CD4-positive, alpha-beta T cell (primary cell): ENCODE data around the gene FOXD2. TPM values are rescaled to one million over a fixed set of nuclear protein-coding genes. Genes with fewer than 3 reads are reported as not detected.
"Not testable (repeated sequence)": the region's sequence is repeated elsewhere in the genome, so short reads cannot be mapped to it uniquely, and the experiment has no call there.

Experiments
- ATAC-seq: fragments of 200-7000 bp; cut with Tn5 transposase; one replicate; pipeline ENCODE4 v1.10.0; 2022; ENCODE audit warnings: mild to moderate bottlenecking; ENCODE audit not compliant: poor library complexity
- CTCF ChIA-PET: fragments of 350-600 bp; sonication (Branson Sonifier 250); formaldehyde crosslinking; loops from one replicate; lab custom pipeline; 2021; ENCODE audit warnings: antibody characterized with exemption, inconsistent platforms; lab: Charles Lee
- POLR2A ChIA-PET: fragments of 350-600 bp; sonication (Branson Sonifier 250); formaldehyde crosslinking; loops from one replicate; lab custom pipeline; 2021; ENCODE audit warnings: antibody characterized with exemption, inconsistent platforms; lab: Charles Lee
- DNase-seq, 14 experiments: peaks; one replicate each; pipeline ENCODE4 v3.0.0-alpha.2; 2013 to 2020; ENCODE audit warnings: mixed read lengths in 2 of 14
- H3K27ac ChIP-seq, 2 donors: one replicate each; pipeline versions ENCODE4 v1.5.1 to v1.7.0; 2013; ENCODE audit warnings: low read length in 2 of 2, low read depth in 1 of 2, mild to moderate bottlenecking in 1 of 2
- H3K27me3 ChIP-seq, 2 experiments: 1 replicate in 1 of 2; 2 replicates in 1 of 2; pipeline versions ENCODE4 v1.6.1 to v1.7.0; 2013; ENCODE audit warnings: low read length in 2 of 2, control low read depth in 1 of 2, mild to moderate bottlenecking in 1 of 2, moderate library complexity in 1 of 2; ENCODE audit not compliant: insufficient read depth in 2 of 2, control insufficient read depth in 1 of 2
- H3K36me3 ChIP-seq: one replicate; pipeline ENCODE4 v1.6.1; 2013; ENCODE audit warnings: low read length, control low read depth; ENCODE audit not compliant: insufficient read depth
- H3K4me1 ChIP-seq: one replicate; pipeline ENCODE4 v1.6.1; 2013; ENCODE audit warnings: low read length, control low read depth; ENCODE audit not compliant: insufficient read depth
- H3K4me3 ChIP-seq: one replicate; pipeline ENCODE4 v1.5.1; 2013; ENCODE audit warnings: mild to moderate bottlenecking, low read length, moderate library complexity
- H3K9me3 ChIP-seq, 2 experiments: 1 replicate in 1 of 2; 2 replicates in 1 of 2; pipeline versions ENCODE4 v1.6.1 to v1.7.0; 2013; ENCODE audit warnings: low read length in 2 of 2, mild to moderate bottlenecking in 2 of 2, control low read depth in 1 of 2, moderate library complexity in 1 of 2; ENCODE audit not compliant: control insufficient read depth in 1 of 2, insufficient read depth in 1 of 2
- H3K27ac Mint-ChIP-seq: one replicate; pipeline ENCODE4 v1.8.0; 2020; ENCODE audit warnings: mixed read lengths
- H3K27me3 Mint-ChIP-seq: one replicate; pipeline ENCODE4 v1.8.0; 2021; ENCODE audit warnings: mixed read lengths
- H3K36me3 Mint-ChIP-seq: one replicate; pipeline ENCODE4 v1.8.0; 2021; ENCODE audit warnings: low read depth, mixed read lengths
- H3K4me1 Mint-ChIP-seq: one replicate; pipeline ENCODE4 v1.8.0; 2021; ENCODE audit warnings: low read depth, mixed read lengths
- H3K4me3 Mint-ChIP-seq: one replicate; pipeline ENCODE4 v1.8.0; 2020; ENCODE audit warnings: mild to moderate bottlenecking, mixed read lengths
- H3K9me3 Mint-ChIP-seq: one replicate; pipeline ENCODE4 v1.8.0; 2020; ENCODE audit warnings: mixed read lengths
- intact Hi-C, 2 experiments: fragments of 100-400 bp; cut with DNase I in 1 of 2; cut with micrococcal nuclease in 1 of 2; formaldehyde crosslinking; loops; one replicate each; pipeline versions ENCODE4 v1.15.1 to v1.9.0; 2023 to 2025; cut with DNase I, micrococcal nuclease
- total RNA-seq, 174 experiments: library from RNA in 2 of 174; stranded (reverse) in 2 of 174; gene quantifications; one replicate each; pipeline ENCODE4 v1.2.3 and lab custom pipeline; 2021 to 2026
- TF ChIP-seq, protein P1 (sequence below): fragments of 200-600 bp; IDR thresholded peaks from one replicate; pipeline ENCODE4 v1.8.0; 2022; ENCODE audit warnings: antibody characterized with exemption, mild to moderate bottlenecking

Gene FOXD2
- total RNA-seq, 2 experiments from 2014 or later = 0.22 to 0.34 TPM

DNA sequence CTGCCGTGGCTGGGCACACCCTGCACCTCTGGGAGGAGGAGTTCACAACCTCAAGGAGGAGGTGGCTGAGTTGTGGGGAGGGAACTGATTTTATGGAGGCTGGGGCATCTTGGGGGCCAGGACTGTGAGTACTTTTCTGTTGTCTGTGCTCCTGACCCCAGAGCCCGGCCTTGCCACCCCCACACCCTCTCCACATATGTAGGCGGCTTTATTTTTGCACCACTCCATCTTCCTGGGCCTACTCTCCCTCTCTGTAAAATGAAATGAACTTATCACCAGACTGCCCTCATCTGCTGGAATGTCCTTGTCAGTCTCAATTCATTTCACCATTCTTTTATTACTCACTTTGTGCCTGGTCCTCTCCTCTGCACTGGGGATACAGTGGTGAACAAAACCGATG lies 12.8 kb downstream of the FOXD2 start:
- Histone ChIP-seq H3K4me3 (no peak overlapping the region), H3K9me3 (peaks cover 0 to 20% of the 10 kb centered on the region in 2 experiments), H3K36me3 (no peaks in the 10 kb centered on the region), H3K4me1 (peaks cover 12% of the 10 kb centered on the region), H3K27ac (no peak overlapping the region), H3K27me3 (peaks cover 63 to 76% of the 10 kb centered on the region in 2 experiments)
- Mint-ChIP-seq H3K9me3 (no peaks in the 10 kb centered on the region), H3K4me1 (no peaks in the 10 kb centered on the region), H3K27ac (no peak overlapping the region), H3K4me3 (no peak overlapping the region), H3K27me3 (peaks cover 13% of the 10 kb centered on the region), H3K36me3 (no peaks in the 10 kb centered on the region)
- POLR2A ChIA-PET = interaction anchor here (1.2 kb wide), 1 partner anchor 13 kb away, joined by 4 read pairs; the partner anchor contains the start of gene FOXD2
- intact Hi-C loops = no loop called here
- ATAC-seq = no peak
- no peak for DNase-seq
- TF ChIP-seq, protein P1, sequence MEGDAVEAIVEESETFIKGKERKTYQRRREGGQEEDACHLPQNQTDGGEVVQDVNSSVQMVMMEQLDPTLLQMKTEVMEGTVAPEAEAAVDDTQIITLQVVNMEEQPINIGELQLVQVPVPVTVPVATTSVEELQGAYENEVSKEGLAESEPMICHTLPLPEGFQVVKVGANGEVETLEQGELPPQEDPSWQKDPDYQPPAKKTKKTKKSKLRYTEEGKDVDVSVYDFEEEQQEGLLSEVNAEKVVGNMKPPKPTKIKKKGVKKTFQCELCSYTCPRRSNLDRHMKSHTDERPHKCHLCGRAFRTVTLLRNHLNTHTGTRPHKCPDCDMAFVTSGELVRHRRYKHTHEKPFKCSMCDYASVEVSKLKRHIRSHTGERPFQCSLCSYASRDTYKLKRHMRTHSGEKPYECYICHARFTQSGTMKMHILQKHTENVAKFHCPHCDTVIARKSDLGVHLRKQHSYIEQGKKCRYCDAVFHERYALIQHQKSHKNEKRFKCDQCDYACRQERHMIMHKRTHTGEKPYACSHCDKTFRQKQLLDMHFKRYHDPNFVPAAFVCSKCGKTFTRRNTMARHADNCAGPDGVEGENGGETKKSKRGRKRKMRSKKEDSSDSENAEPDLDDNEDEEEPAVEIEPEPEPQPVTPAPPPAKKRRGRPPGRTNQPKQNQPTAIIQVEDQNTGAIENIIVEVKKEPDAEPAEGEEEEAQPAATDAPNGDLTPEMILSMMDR = no peak
- CTCF ChIA-PET = interaction anchor here (3.6 kb wide), 1 partner anchor 13 kb away, joined by 20 read pairs; the partner anchor contains the start of gene FOXD2

DNA sequence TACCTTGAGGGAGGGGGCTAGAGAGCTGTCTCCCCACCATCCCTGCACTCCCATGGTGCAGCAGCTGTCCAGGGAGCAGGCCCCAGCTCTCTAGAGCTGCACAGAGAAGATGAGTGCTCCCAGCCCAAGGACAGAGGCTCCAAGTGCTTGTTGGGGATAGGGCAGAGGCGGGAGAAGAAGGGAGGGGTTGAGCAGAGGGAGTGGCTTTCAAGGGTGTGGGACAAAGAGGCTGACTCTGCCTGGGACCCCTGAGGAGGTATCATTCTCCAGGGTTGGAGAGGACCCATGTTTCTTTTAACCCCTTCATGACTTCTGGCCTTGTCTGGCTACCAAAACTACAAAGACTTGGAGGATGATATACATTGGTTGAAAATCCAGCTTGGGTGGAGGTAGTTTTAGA lies 14.6 kb downstream of the FOXD2 start:
- TF ChIP-seq, protein P1 = no peak
- Histone ChIP-seq H3K4me3 (no peak overlapping the region), H3K27ac (no peak overlapping the region), H3K9me3 (peaks cover 0 to 10% of the 10 kb centered on the region in 2 experiments), H3K27me3 (peaks cover 45 to 57% of the 10 kb centered on the region in 2 experiments), H3K4me1 (peaks cover 6% of the 10 kb centered on the region), H3K36me3 (no peaks in the 10 kb centered on the region)
- DNase-seq = no peak
- H3K4me3 Mint-ChIP-seq = no peak overlapping the region
- ChIA-PET CTCF (interaction anchor here (1.5 kb wide), 1 partner anchor 15 kb away, joined by 5 read pairs; the partner anchor contains the start of gene FOXD2), POLR2A (no interaction called here)
- no peak for ATAC-seq
- no peaks in the 10 kb centered on the region for H3K4me1 Mint-ChIP-seq
- no peaks in the 10 kb centered on the region for H3K36me3 Mint-ChIP-seq
- intact Hi-C loops = no loop called here
- H3K27ac Mint-ChIP-seq = no peak overlapping the region
- H3K27me3 Mint-ChIP-seq = peaks cover 30% of the 10 kb centered on the region
- no peaks in the 10 kb centered on the region for H3K9me3 Mint-ChIP-seq

DNA sequence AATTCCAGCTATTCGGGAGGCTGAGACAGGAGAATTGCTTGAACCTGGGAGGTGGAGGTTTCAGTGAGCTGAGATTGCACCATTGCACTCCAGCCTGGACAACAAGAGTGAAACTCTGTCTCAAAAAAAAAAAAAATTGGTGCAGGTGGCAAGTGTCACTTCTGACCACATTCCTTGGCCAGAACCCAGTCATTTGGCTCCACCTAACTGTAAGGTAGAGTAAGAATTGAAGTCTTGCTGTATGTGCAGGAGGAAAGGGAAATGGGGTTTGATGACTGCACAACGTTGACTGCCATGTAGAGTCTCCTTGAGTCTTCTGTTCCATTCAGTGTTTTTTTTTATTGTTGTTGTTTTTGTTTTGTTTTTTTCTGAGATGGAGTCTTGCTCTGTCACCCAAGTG lies 16.1 kb downstream of the FOXD2 start:
- H3K4me1 ChIP-seq, H3K27ac Mint-ChIP-seq, H3K4me1 Mint-ChIP-seq, H3K27ac ChIP-seq, H3K4me3 ChIP-seq, ATAC-seq, POLR2A ChIA-PET, H3K36me3 Mint-ChIP-seq, H3K9me3 Mint-ChIP-seq, H3K4me3 Mint-ChIP-seq, H3K36me3 ChIP-seq, intact Hi-C loops, H3K9me3 ChIP-seq: not testable (repeated sequence)
- CTCF ChIA-PET = interaction anchor here (0.6 kb wide), 1 partner anchor 165 kb away, joined by 4 read pairs; no protein-coding TSS in a partner anchor
- H3K27me3 ChIP-seq = peaks cover 41 to 50% of the 10 kb centered on the region in 2 experiments
- peak in 1 of 14 experiments; percentile 22 for DNase-seq
- H3K27me3 Mint-ChIP-seq = peaks cover 43% of the 10 kb centered on the region

DNA sequence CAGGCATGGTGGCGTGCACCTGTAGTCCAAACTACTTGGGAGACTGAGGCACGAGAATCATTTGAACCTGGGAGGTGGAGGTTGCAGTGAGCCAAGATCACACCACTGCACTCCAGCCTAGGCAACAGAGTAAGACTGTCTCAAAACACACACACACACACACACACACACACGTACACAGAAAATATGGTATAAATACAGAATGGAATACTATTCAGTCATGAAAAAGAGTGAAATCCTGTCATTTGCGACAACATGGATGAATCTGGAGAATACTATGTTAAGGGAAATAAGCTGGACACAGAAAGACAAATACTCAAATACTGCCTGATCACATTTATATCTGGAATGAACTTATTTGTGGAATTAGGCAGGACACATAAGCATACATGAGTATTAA lies 18.4 kb downstream of the FOXD2 start:
- no peak overlapping the region for H3K27ac Mint-ChIP-seq
- no peak overlapping the region for H3K4me3 Mint-ChIP-seq
- ATAC-seq (no peak), DNase-seq (no peak)
- Histone ChIP-seq H3K27me3 (peaks cover 32 to 42% of the 10 kb centered on the region in 2 experiments), H3K27ac (no peak overlapping the region), H3K36me3 (no peaks in the 10 kb centered on the region), H3K4me3 (no peak overlapping the region), H3K4me1 (no peaks in the 10 kb centered on the region), H3K9me3 (no peaks in the 10 kb centered on the region)
- no peaks in the 10 kb centered on the region for H3K9me3 Mint-ChIP-seq
- TF ChIP-seq, protein P1 = no peak
- POLR2A ChIA-PET = no interaction called here
- no peaks in the 10 kb centered on the region for H3K36me3 Mint-ChIP-seq
- no peaks in the 10 kb centered on the region for H3K4me1 Mint-ChIP-seq
- intact Hi-C loops = no loop called here
- H3K27me3 Mint-ChIP-seq = peaks cover 66% of the 10 kb centered on the region
- CTCF ChIA-PET = no interaction called here

DNA sequence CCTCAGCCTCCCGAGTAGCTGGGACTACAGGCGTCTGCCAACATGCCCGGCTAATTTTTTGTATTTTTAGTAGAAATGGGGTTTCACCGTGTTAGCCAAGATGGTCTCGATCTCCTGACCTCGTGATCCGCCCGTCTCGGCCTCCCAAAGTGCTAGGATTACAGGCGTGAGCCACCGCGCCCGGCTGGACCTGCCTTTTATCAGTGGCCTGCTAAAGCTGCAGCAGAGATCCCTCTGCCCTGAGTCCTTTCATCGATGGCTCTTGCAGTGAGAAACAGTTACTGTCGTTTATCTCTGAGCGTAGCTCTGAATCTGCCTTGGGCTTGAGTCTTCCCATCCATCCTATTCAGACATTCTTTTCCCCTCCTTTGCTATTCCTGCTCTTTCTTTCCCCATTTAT lies 19.7 kb downstream of the FOXD2 start:
- H3K4me1 Mint-ChIP-seq, H3K4me3 Mint-ChIP-seq, POLR2A ChIA-PET, H3K9me3 Mint-ChIP-seq, H3K36me3 ChIP-seq, intact Hi-C loops, H3K4me3 ChIP-seq, H3K27ac ChIP-seq, H3K9me3 ChIP-seq, H3K27ac Mint-ChIP-seq, H3K36me3 Mint-ChIP-seq, H3K4me1 ChIP-seq, ATAC-seq, DNase-seq, CTCF ChIA-PET: not testable (repeated sequence)
- peaks cover 26 to 41% of the 10 kb centered on the region in 2 experiments for H3K27me3 ChIP-seq
- peaks cover 79% of the 10 kb centered on the region for H3K27me3 Mint-ChIP-seq
